IPS-18a (cell line): ENCODE data around the gene CACNA1S.

Experiments used
- H3K27ac ChIP-seq: one replicate; pipeline ENCODE4 v1.5.1; 2013; ENCODE audit warnings: low read length
- H3K27me3 ChIP-seq: one replicate; pipeline ENCODE4 v1.6.1; 2013; ENCODE audit warnings: mild to moderate bottlenecking, low read length; ENCODE audit not compliant: control insufficient read depth, insufficient read depth
- H3K36me3 ChIP-seq: one replicate; pipeline ENCODE4 v1.6.1; 2013; ENCODE audit warnings: low read depth, low read length; ENCODE audit not compliant: control insufficient read depth
- H3K4me1 ChIP-seq: one replicate; pipeline ENCODE4 v1.6.1; 2013; ENCODE audit warnings: low read depth, low read length; ENCODE audit not compliant: control insufficient read depth
- H3K4me3 ChIP-seq: one replicate; pipeline ENCODE4 v1.5.1; 2013; ENCODE audit warnings: low read length
- H3K9ac ChIP-seq: one replicate; pipeline ENCODE4 v1.6.1; 2013; ENCODE audit warnings: mild to moderate bottlenecking, low read length, moderate library complexity
- H3K9me3 ChIP-seq: one replicate; pipeline ENCODE4 v1.6.1; 2013; ENCODE audit warnings: low read depth, low read length; ENCODE audit not compliant: control insufficient read depth

Gene CACNA1S

GRCh38 chr1:201013991-201014815 is 98.0 kb downstream of the CACNA1S start:
- Histone ChIP-seq H3K27ac (no peak overlapping the region), H3K4me1 (peaks cover 23% of the 10 kb centered on the region), H3K4me3 (peak overlapping the region; percentile 11), H3K27me3 (no peaks in the 10 kb centered on the region), H3K9ac (peak overlapping the region; percentile 30), H3K9me3 (no peaks in the 10 kb centered on the region), H3K36me3 (no peaks in the 10 kb centered on the region)

- H3K27ac ChIP-seq = no peak overlapping the region
- H3K27me3 ChIP-seq = no peaks in the 10 kb centered on the region
- H3K4me1 ChIP-seq = peaks cover 23% of the 10 kb centered on the region
- no peak overlapping the region for H3K9ac ChIP-seq
- no peaks in the 10 kb centered on the region for H3K36me3 ChIP-seq
- H3K9me3 ChIP-seq = no peaks in the 10 kb centered on the region
- no peak overlapping the region for H3K4me3 ChIP-seq
These were observed 99.2 kb downstream of the CACNA1S start for GRCh38 chr1:201013031-201013485.

- Histone ChIP-seq H3K9me3 (no peaks in the 10 kb centered on the region), H3K27ac (no peak overlapping the region), H3K4me1 (peaks cover 17% of the 10 kb centered on the region), H3K9ac (no peak overlapping the region), H3K4me3 (no peak overlapping the region), H3K27me3 (no peaks in the 10 kb centered on the region), H3K36me3 (no peaks in the 10 kb centered on the region)
These were observed 100.6 kb downstream of the CACNA1S start for GRCh38 chr1:201011616-201012015.

- Histone ChIP-seq H3K36me3 (peaks cover under 1% of the 10 kb centered on the region), H3K27ac (no peak overlapping the region), H3K9ac (no peak overlapping the region), H3K9me3 (no peaks in the 10 kb centered on the region), H3K4me3 (no peak overlapping the region), H3K4me1 (peaks cover 17% of the 10 kb centered on the region), H3K27me3 (no peaks in the 10 kb centered on the region)
These were observed 102.1 kb downstream of the CACNA1S start for GRCh38 chr1:201009962-201010645.

GRCh38 chr1:201008666-201009360 is 103.4 kb downstream of the CACNA1S start:
- Histone ChIP-seq H3K36me3 (peaks cover 10% of the 10 kb centered on the region), H3K9me3 (no peaks in the 10 kb centered on the region), H3K4me1 (peaks cover 8% of the 10 kb centered on the region), H3K27ac (no peak overlapping the region), H3K27me3 (no peaks in the 10 kb centered on the region), H3K9ac (no peak overlapping the region), H3K4me3 (no peak overlapping the region)

- H3K9me3 ChIP-seq = no peaks in the 10 kb centered on the region
- H3K4me1 ChIP-seq = peaks cover 8% of the 10 kb centered on the region
- no peak overlapping the region for H3K4me3 ChIP-seq
- peaks cover 16% of the 10 kb centered on the region for H3K36me3 ChIP-seq
- no peaks in the 10 kb centered on the region for H3K27me3 ChIP-seq
- no peak overlapping the region for H3K9ac ChIP-seq
- no peak overlapping the region for H3K27ac ChIP-seq
These were observed 104.7 kb downstream of the CACNA1S start for GRCh38 chr1:201007481-201007880.

GRCh38 chr1:201006450-201006849 is 105.8 kb downstream of the CACNA1S start:
- H3K27ac ChIP-seq = no peak overlapping the region
- H3K36me3 ChIP-seq = peaks cover 21% of the 10 kb centered on the region
- no peaks in the 10 kb centered on the region for H3K9me3 ChIP-seq
- H3K4me1 ChIP-seq = peaks cover 8% of the 10 kb centered on the region
- H3K4me3 ChIP-seq = no peak overlapping the region
- H3K9ac ChIP-seq = no peak overlapping the region
- no peaks in the 10 kb centered on the region for H3K27me3 ChIP-seq

GRCh38 chr1:201004732-201005131 is 107.5 kb downstream of the CACNA1S start:
- no peak overlapping the region for H3K27ac ChIP-seq
- H3K27me3 ChIP-seq = no peaks in the 10 kb centered on the region
- H3K4me3 ChIP-seq = no peak overlapping the region
- H3K9me3 ChIP-seq = no peaks in the 10 kb centered on the region
- peaks cover 24% of the 10 kb centered on the region for H3K36me3 ChIP-seq
- no peak overlapping the region for H3K9ac ChIP-seq
- H3K4me1 ChIP-seq = no peaks in the 10 kb centered on the region

- Histone ChIP-seq H3K9ac (no peak overlapping the region), H3K36me3 (peaks cover 24% of the 10 kb centered on the region), H3K27ac (no peak overlapping the region), H3K4me3 (no peak overlapping the region), H3K27me3 (no peaks in the 10 kb centered on the region), H3K9me3 (no peaks in the 10 kb centered on the region), H3K4me1 (no peaks in the 10 kb centered on the region)
These were observed 108.1 kb downstream of the CACNA1S start for GRCh38 chr1:201004154-201004553.

- Histone ChIP-seq H3K9ac (no peak overlapping the region), H3K4me3 (no peak overlapping the region), H3K27ac (no peak overlapping the region), H3K4me1 (no peaks in the 10 kb centered on the region), H3K27me3 (no peaks in the 10 kb centered on the region), H3K9me3 (no peaks in the 10 kb centered on the region), H3K36me3 (peaks cover 30% of the 10 kb centered on the region)
These were observed 109.7 kb downstream of the CACNA1S start for GRCh38 chr1:201002510-201002909.

GRCh38 chr1:201001962-201002361 is 110.3 kb downstream of the CACNA1S start:
- no peaks in the 10 kb centered on the region for H3K9me3 ChIP-seq
- H3K9ac ChIP-seq = no peak overlapping the region
- no peak overlapping the region for H3K4me3 ChIP-seq
- peaks cover 30% of the 10 kb centered on the region for H3K36me3 ChIP-seq
- H3K27me3 ChIP-seq = no peaks in the 10 kb centered on the region
- no peaks in the 10 kb centered on the region for H3K4me1 ChIP-seq
- no peak overlapping the region for H3K27ac ChIP-seq
